Iris pigment epithelial cell (primary cell): Measurements from ENCODE around the gene IFNK.

Experiments
- DNase-seq: peaks from one replicate; pipeline ENCODE4 v3.0.0-alpha.2; 2011; ENCODE audit warnings: low read depth

IFNK gene

DNA sequence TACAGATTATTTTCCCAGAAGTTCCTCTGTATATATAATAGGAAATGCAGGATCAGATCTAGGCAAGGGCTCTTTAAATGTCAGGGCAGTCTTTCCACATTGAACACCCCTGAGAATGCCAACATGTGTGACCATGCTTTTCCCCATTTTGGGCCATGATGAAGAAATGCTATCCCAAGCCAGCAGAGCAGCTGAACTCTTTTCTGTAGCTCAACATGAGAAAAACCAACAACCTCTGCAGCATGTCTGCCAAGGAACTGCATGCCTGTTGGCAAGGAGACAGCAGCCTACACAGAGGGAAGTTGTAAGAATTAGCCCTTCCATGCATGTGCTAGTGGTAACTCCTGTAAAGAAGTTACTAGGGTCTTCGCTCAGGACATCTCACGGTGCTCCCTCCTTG lies 9.5 kb upstream of the IFNK start:
- DNase-seq = no peak

DNA sequence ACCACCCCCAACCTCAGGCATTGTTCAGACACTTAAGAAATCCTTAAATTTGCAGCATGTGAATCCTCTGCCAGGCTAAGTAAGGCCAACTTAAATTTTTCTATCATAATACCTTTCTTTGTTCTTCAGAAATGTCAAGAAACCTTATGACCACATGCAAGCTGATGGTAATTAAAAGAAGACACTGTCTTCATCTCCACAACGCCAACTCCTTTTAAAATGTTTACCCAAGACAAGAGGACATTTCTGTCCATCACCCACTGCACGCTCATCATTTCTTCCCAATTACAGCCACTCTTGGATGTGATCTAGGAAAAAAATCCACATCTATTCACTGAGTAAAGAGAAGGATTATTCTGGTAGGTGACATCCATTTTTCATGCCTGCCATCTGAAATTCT lies 6.1 kb upstream of the IFNK start:
- DNase-seq = no peak

DNA sequence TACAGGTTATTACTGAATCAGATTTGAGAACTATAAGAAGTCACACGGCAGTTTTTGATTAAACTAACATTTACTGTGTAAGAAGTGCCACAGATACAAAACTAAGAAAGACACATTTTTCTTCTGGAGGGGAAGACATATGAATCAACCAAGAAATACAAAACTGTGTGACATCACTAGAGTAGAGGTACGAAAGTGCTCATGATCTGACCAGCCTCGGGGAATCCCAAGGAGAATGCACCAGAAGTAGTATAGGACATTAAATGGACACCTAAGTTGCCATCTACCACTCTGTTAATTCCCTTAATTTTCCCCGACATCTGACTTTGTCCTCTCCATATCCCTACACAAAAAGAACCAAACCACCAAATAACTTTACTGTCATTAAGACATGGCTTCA lies 5.3 kb upstream of the IFNK start:
- DNase-seq = no peak

DNA sequence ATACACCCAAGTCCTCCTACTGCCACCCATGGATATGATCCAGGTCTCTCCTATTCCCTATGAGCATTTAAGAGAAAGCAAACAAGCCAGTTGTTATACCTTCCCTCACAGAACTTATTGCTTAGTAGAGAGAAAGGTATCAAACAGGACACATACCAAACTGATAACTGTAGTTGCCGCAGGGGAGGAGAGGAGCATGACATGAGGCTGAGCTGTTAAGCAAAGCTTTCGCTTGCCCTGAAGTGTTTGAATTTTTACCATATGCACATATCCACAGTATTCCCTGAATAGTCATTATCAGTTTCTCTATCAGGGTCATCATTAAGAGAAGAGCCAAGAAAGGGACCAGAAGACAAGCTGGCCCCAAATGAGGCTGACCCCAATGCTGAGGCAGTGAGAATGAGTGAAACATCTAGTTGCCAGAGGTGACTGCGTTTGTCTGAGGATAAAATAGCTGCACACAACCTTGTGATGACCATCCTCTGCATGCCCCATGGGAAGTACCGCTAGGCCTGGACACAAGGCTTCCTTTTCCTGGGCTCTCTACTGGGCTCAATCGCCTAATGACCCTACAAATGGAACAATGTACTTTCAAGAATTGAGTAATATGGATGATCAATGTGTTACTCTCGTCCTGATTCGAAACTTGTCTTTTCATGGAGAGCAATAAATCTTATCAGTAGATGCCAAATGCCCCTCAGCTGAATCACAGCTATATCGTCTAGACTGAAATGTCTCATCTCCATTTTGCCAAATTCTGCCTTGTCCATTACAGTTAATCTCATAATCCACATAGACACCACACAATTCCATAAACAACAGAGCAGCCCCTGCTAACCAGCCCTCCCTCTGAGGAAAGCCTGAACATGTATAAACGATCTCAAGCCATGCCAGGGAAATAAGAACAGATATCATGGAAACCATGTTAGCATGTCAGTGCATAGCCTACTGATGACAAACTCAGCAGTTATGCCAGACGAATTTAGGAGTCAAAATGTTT lies 4.3 kb upstream of the IFNK start:
- DNase-seq = peak; percentile 61

DNA sequence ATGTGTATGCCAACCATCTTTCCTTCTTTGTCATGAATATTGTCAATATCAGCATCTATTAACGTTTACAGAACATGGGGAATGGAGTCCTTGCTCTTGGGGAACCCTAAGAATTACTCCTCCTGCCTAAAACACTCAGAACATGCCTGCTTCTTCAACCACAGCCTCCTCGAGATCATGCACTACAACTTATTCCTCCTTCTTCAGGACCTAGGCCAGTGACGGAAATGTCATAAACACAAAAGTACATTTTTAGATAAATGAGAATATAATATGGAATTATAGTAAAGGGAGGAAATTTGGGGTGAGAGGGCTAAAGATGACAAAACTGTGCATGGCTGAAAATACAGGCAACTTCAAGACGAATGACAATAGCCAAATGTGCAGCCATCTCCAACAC lies 3.1 kb upstream of the IFNK start:
- DNase-seq = no peak

DNA sequence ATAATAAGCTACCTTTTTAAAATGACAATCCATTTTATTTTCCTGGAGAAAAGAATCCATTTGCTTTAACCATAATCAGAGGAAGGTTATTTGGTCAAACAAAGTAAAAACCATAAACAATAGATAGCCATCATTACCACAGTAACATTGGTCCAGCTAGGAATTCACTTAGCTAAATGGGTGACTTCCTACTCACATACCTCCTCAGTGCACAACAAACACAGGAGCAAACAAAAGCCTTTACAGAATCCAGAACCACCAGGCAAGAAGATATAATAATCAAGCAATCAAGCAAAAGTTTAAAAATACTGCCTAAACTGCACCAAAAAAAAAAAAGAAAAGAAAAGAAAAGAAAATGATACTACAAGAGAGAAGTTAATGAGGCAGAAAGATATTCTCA lies 949 bp upstream of the IFNK start:
- no peak for DNase-seq

DNA sequence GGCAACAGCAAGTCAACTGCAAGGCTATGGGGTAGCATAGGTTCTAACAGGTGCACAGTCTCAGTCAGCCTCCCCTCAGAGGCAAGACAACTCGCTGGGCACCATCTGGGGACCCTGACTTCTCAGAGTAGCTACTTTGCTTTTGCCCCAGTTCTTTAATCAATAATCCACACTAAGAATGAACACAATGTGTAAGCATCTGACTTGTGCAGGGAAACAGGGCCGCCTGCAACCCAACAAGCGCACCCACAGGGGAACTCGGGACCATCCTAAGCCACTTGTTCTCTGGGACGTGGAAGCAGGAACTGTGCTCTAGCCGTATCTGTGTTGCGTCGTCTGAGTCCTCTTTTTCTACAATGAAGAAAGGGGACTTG lies 3.6 kb downstream of the IFNK start:
- DNase-seq = no peak

DNA sequence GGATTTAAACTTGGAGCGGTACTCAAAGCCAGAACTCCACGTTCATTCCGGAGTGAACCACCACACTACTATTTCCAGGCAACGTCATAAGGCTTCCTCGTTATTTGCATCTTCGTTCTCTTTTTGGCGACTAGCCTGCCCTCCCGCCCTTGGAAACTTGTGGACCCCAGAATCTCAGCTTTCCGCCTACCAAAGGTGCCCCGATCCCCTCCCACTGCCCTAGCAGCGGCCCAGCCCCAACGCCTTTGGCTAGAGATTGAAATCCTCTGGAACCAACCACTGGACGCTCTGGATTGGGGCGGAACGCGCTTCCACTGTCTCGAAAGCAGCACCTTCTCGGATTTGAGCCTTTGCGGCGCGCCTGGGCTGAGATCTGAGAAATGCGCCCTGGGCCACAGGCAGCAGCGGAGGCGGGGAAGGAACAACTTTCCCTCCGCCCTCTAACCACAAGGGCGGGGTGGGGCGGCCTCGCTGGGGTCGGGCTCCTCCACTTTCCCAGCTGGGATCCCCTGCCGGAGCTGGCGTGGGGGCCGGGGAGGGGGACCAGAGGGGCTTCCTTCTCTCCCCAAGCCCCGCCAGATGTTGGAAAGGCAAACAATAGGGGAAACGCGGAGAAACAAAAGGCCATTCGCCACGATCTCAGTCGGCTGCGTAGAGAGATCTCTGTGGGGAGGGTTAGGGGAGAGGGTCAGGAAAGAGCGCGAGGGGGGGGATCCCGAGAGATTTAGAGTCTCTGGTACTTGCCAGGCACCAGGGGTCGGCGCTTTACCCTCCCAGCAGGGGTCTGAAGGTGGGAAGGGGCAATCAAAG lies 4.2 kb downstream of the IFNK start:
- DNase-seq = peak; percentile 82

DNA sequence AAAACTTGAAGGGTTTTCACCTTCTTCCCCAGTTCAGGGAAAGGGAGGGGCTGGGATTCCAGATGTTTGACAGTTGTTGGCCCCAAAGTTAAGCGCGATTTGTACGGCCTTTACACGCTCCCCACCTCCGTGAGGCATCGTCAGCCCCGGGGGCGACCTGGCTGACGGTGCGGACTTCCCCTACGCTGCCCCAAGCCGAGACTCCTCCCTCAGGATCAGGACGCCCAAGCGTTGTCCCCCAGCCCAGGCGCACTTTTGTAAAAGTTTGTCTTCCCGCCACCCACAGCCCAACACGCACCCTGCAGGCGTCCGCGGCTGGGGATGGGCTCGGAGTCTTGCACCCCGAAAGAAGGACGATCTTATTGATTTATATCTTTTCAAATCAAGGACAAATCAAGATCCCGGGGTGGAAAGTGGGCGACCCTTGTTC lies 4.8 kb downstream of the IFNK start:
- no peak for DNase-seq

DNA sequence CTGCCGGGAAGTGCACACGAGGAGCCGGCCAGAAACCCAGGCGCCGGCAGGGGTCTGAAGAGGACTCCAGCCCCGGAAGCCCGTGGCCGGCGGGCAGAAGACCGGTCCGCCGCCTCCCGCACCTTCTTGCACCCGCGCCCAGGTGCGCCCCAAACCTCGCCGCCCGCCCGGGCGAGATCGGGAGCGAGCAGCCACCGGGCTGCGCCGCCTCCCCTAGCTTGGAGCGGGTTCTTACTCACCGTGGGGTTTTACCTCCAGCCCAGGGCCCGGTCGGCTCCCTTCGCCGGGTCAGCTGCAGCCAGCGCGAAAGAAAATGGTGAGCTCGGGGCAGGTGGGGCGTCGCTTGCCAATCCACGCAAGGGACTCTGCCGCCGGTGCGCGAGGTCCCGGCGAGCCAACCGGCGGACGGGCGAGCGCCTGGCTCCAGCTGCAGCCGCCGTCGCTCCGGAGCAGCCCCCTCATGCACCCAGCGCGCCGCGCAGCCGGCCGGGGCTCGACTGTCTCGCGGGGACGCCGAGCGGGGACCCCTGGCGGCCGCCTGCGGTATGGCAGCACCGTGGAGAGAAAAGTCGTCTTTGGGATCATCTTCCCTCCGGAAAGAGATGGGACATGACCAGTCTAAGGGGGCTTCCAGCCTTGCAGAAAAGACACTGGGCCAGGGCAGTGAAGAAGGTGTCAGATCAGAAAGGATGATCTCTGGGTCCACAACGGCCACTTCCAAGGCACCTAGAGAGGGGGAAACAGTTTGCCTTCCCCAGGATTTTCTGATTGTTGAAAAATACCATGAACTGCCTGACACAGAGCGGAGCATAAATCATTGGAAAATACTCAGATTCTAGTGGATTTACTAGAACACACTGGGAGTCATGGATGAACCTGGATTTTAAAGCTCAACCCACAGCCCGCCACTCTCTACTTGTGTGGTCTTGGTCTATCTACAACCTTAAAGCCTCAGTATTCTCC lies 5.5 kb downstream of the IFNK start, which contains the start of gene MOB3B:
MOB3B (minus strand) TSS at position 499 of the 963 bp plus-strand sequence. CDS start 74,264 bp downstream, outside the sequence.
- DNase-seq = peak; percentile 65

DNA sequence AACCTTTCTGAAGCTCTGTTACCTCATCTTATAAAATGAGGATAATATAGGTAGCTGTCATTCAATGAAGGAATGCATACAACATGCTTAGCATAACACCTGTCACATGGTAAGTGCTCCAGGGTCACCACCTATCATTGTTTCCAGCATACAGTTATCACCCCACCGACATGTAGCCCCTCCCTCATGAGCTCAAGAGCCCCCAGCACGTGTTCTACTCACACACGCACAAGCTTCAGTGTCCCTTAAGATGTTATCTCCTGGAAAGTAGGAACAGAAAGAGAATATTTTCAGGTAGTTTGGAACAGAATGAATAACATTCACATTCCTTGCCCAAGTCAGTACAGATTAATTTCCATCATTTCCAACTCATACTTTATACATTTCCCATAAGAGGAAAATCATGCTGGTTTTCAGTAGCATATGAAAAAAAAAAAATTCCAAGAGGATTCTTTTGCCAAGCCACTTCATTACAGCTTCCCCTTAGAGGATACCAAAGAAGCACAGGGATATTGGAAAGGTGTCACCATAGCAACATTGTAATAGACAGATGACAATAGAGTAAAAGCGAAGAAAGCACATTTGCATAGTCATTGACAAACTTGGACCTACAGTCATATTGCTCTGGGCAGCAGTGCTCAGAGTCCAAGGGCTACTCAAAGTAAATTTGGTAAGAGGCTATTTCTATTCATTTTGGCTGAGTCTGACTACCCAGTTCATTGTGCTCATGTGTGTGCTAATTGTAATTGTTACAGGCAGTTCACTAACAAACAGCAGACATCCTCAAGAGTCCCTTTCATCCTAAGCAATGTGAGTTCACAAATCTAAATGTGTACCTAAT lies 7.0 kb downstream of the IFNK start:
- DNase-seq = no peak

DNA sequence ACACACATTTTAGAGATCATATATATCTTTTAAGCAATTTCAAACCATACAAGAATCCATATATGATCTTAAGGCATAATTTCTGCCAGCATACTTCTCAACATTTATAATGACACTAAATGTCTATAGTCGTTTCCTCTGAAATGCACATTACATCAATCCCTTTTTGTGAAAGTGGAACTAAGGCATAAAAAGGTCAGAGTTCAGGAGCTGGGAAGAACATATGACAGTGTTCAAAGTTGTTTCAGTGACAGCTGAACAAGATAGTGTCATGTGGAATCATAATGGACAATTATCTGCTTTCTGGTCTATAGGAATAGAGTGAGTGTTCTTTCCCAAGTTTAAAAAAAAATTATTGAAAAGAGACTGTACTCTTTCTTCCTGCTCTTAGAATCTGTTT lies 8.0 kb downstream of the IFNK start:
- no peak for DNase-seq

DNA sequence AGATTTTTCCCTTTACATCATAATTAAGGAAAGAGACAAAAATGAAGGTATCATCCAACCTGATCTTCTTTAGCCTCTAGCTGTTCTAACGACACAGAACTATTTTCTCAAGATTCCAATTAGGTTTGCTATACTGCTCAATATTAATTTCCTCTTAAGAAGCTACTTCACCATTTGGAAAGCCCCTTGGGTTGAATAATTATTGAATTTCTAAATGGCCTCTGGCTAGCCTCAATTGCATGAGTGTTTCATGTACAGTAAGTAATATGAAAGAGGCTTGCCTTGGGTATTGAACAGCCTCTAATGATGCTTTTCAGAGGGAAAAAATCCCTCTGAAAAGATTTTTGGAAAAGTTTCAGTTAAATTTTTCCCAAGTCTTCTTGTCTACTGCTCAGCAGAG lies 9.2 kb downstream of the IFNK start:
- no peak for DNase-seq

DNA sequence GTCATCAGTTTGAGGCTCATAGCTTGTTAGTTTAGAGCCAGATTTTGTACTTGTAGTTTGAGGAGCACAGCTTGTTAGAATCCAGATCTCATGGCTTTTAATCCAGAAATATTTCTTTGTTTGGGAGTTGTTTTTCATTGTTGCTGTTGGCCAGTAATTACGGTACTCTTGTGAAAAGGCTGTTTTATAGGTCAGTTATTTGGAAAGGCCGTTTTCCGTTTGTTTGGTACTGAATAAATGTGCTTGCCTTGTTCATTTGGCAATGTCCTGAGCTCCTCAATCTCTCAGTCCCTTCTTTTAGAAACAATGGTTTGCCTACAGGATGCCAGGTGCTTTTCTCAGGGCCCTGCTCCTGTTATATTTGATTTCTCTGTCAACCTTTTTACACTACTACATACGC lies 10.0 kb downstream of the IFNK start:
- no peak for DNase-seq

DNA sequence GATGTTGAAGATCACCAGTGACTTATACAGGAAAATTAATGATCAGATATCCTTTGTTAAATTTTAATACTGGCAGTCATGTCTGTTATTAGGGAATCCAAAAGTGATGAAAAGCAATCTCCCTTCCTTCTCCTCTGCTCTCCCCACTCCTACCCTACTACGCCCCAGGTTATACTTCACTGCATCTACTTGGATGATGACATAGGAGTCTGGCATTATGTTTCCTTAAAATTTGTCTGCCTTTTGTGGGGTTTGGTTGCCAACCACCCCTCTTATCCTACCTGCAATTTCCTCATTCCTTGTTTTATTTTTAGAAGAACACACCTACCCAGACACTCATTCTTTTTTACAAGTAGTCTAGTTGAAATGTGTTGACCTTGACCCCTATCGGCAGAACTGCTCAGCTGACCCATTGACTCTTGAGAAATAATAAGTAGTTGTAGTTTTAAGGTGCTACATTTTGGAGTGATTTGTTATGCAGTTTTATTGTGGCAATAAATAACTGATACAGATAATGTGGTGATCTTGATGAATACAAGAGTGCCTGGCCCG lies 10.6 kb downstream of the IFNK start:
- DNase-seq = no peak

DNA sequence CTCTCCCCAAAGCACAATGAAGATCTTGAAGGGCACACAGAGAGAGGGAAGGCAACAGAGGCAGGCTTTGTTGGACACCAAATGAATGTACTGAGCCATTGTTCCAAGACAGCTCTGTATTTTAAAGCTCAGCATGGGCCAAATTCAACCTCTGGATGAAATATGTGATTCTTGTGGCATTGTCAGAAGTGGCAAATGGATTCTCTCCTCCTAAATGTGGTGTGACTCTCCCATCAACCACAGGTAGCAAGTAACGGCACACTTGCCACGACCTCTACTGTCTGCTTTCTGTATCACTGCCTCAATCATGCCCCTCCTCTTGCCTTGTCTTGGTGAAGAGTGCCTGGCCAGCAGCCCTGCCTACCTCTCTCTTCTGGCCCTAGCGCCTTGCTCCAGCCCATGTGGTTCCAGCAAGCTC lies 11.6 kb downstream of the IFNK start:
- DNase-seq = no peak

DNA sequence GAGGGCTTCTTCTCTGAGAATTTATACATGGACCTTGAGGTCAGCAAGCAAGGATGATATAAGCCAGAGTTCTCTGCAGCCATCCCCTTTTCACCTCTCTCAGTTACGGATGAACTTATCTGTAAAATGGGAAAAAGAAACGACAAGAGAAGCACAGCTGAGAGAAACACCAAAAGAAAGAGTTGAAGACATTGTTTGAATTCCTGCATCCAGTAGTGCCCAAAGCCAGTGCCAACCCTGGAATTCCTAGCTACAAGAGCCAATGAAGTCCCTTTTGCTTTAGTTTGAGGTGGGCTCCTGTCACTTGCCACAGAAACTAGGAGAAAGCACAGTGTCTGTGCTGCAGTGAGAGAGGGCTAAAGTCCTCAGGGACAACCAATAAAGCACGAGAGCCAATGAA lies 12.1 kb downstream of the IFNK start:
- no peak for DNase-seq

DNA sequence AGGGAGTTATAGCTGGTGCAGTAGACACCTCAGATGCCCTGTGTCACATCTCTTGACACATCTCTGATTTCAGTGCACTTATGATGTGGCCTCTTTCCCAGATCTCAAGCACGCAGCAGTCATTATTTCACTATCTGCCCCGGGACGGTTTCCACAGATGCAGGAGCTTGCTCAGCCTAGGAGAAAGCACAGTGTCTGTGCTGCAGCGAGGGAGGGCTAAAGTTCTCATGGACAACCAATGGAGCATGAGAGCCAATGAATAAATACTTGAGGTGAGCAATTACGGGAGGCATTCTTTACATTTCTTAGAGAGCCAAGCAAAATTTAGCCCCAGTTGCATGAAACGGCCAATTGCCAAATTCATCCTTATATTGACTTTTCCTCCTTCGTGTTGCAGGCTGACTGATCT lies 12.9 kb downstream of the IFNK start:
- no peak for DNase-seq

DNA sequence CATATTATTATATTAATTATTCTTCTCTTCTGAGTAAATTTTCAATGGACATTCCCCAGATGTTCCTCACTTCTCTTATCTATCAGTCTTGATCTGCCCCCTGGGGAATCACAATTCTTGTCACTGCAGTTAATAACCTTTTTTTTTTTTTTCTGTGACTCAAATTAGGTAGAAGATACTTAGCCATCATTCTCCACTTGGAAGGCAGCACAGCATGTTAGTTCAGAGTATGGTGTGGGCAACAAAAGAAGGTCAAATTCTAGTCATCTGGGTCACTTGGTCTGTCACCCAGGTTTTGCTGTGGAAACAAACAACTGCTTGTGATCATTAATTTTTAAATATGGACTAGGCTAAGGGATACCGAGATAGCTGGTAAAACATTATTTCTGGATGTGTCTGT lies 13.7 kb downstream of the IFNK start:
- no peak for DNase-seq

DNA sequence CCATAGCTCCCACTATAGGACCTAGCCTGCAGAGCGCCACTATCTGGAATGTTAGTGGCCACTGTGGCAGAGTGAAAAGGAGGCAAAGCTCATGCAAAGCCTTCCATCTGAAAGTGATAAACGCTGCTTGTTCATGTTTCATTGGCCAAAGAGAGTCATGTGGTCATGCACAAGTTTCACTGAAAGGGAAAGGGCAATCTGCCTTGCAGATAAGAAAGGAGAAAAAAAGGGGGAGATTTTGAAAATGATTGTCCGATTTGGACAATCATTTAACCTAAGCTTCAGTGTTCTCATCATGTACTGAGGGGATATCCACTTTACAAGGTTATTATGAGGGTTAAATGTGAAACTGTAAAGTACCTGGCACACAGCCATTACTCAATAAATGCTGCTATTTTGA lies 14.6 kb downstream of the IFNK start:
- DNase-seq = no peak
